Measurements from ENCODE around the gene ASF1A. TPM values are rescaled to one million over a fixed set of nuclear protein-coding genes. Genes with fewer than 3 reads are reported as not detected.

ASF1A gene
- total and polyA plus RNA-seq, 12 donors, result 11.7 to 27.2 (median 22.0) TPM

DNA sequence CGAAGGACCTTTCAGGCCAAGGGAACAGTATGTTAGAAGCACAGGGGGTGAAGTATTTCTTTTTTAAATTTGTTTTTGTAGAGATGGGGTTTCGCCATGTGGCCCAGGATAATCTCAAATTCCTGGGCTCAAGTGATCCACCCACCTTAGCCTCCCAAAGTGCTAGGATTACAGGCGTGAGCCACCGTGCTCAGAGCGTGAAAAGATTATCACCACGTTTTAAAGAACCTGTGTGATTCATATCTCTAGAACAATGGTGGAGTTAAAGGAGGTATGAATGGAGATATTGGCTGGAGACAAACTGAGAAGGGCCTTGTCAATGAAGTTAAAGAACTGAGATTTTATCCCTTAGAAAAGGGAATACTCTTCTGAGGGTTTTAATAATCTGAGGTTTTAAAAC, 9.7 kb downstream of the ASF1A start:
- TF ChIP-seq, protein P1, sequence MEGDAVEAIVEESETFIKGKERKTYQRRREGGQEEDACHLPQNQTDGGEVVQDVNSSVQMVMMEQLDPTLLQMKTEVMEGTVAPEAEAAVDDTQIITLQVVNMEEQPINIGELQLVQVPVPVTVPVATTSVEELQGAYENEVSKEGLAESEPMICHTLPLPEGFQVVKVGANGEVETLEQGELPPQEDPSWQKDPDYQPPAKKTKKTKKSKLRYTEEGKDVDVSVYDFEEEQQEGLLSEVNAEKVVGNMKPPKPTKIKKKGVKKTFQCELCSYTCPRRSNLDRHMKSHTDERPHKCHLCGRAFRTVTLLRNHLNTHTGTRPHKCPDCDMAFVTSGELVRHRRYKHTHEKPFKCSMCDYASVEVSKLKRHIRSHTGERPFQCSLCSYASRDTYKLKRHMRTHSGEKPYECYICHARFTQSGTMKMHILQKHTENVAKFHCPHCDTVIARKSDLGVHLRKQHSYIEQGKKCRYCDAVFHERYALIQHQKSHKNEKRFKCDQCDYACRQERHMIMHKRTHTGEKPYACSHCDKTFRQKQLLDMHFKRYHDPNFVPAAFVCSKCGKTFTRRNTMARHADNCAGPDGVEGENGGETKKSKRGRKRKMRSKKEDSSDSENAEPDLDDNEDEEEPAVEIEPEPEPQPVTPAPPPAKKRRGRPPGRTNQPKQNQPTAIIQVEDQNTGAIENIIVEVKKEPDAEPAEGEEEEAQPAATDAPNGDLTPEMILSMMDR (IDR thresholded peaks at IDR 0.05), result no peak
- H3K4me1 ChIP-seq, result peaks cover 0 to 49% (median 28%) of the 10 kb centered on the region in 9 donors
- DNase-seq, result no peak
- ATAC-seq, result no peak
- H3K27ac ChIP-seq, result no peak overlapping the region
- WGBS, 2 donors, result 89 to 90% methylated on average over 6 of the region's 6 CpGs
- H3K9me3 ChIP-seq, result no peaks in the 10 kb centered on the region
- no peaks in the 10 kb centered on the region for H3K27me3 ChIP-seq
- intact Hi-C loops (cut with DNase I), result no loop called here
- H3K4me3 ChIP-seq, result no peak overlapping the region
- H3K36me3 ChIP-seq, result peaks cover 0 to 97% (median 14%) of the 10 kb centered on the region in 9 donors

DNA sequence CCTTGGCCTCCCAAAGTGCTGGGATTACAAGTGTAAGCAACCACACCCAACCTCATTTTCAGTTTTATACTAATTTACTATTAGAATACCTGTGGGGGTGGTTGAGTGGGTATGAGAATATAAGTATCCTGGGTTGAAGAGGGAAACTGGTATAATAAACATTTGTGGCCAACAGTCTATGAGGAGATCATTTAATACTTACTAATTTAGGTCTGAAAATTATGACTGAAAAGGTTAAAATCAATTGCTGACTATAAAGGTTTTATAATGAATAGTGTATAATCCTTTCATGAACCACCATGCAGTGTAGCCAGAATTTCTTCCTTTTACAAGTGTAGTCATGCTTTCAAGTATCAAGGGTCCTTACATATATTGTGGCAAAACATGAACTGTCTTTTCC, 11.1 kb downstream of the ASF1A start:
- DNase-seq (no peak), ATAC-seq (no peak)
- H3K27me3 ChIP-seq, result no peaks in the 10 kb centered on the region
- H3K27ac ChIP-seq, result no peak overlapping the region
- H3K4me1 ChIP-seq, result peaks cover 0 to 35% (median 25%) of the 10 kb centered on the region in 9 donors
- H3K36me3 ChIP-seq, result peaks cover 0 to 97% (median 16%) of the 10 kb centered on the region in 9 donors
- no peaks in the 10 kb centered on the region for H3K9me3 ChIP-seq
- intact Hi-C loops (cut with DNase I), result no loop called here
- TF ChIP-seq, protein P1 (IDR thresholded peaks at IDR 0.05), result no peak
- no peak overlapping the region for H3K4me3 ChIP-seq

DNA sequence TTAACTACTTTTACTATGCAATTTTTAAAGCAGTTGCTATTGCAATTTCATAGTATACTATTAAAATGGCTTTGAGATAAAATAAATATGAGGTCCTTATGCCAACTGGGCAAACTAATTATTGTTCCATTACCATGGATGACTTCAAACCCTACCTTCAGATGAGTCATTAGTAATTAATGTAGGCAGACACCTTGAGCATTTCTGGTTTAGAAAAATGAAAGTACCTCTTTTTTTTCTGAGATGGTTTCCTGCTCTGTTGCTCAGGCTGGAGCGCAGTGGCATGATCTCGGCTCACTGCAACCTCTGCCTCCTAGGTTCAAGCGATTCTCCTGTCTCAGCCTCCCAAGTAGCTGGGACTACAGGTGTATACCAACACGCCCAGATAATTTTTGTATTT, 11.9 kb downstream of the ASF1A start:
- Histone ChIP-seq H3K27ac (no peak overlapping the region), H3K36me3 (peaks cover 0 to 100% (median 22%) of the 10 kb centered on the region in 9 donors), H3K4me3 (no peak overlapping the region), H3K9me3 (no peaks in the 10 kb centered on the region), H3K27me3 (no peaks in the 10 kb centered on the region), H3K4me1 (peaks cover 0 to 29% (median 17%) of the 10 kb centered on the region in 9 donors)
- WGBS, 2 donors, result 97% methylated on average over 4 of the region's 4 CpGs
- ATAC-seq (no peak), DNase-seq (no peak)
- intact Hi-C loops (cut with DNase I), result no loop called here
- TF ChIP-seq, protein P1 (IDR thresholded peaks at IDR 0.05), result no peak

DNA sequence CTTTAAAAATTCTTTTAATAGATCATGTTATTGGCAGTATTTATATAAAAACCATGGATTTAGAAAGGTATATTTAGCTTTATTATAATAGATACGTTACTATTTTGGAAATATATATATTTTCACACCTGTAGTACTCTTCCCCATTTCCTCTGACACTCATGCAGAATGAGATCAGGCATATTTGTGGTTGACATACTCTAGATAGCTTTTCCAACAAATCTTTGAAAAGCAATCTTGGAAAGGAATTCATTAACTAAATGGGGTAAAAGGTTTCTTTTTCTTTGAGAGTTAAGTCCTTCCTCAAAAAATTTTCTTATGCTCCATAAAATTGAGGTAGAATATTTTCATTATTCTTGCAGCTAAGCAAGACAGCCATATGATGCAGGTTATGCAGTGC, 14.5 kb downstream of the ASF1A start:
- no peaks in the 10 kb centered on the region for H3K27me3 ChIP-seq
- 64 to 66% methylated on average over 1 of the region's 1 CpG for WGBS, 2 donors
- DNase-seq, result no peak
- H3K4me3 ChIP-seq, result no peak overlapping the region
- no peak for ATAC-seq
- intact Hi-C loops (cut with DNase I), result no loop called here
- H3K36me3 ChIP-seq, result peaks cover 0 to 100% (median 40%) of the 10 kb centered on the region in 9 donors
- H3K9me3 ChIP-seq, result no peaks in the 10 kb centered on the region
- TF ChIP-seq, protein P1 (IDR thresholded peaks at IDR 0.05), result no peak
- peaks cover 0 to 6% (median 0%) of the 10 kb centered on the region in 9 donors for H3K4me1 ChIP-seq
- no peak overlapping the region for H3K27ac ChIP-seq

All from heart right ventricle (tissue), 16 donors.